HCT116 (cell line): Measurements from ENCODE around the gene HK1.

ENCODE experiments used
- CEBPB ChIP-seq: IDR thresholded peaks from 2 replicates; pipeline ENCODE4 v1.6.1; 2012; ENCODE audit warnings: low read depth
- TF ChIP-seq, protein P1 (sequence below), 3 experiments: fragments of 200-600 bp in 1 of 3; sonication (generic) in 1 of 3; IDR thresholded peaks in 2 of 3; conservative IDR thresholded peaks in 1 of 3; 2 replicates each; pipeline ENCODE4 v1.5.1; 2012 to 2017; ENCODE audit warnings: low read depth in 2 of 3, low read length in 2 of 3, antibody characterized with exemption in 1 of 3, borderline replicate concordance in 1 of 3, control low read depth in 1 of 3, mild to moderate bottlenecking in 1 of 3, mixed read lengths in 1 of 3, mixed run types in 1 of 3, moderate library complexity in 1 of 3; ENCODE audit not compliant: insufficient read depth in 1 of 3

DNA sequence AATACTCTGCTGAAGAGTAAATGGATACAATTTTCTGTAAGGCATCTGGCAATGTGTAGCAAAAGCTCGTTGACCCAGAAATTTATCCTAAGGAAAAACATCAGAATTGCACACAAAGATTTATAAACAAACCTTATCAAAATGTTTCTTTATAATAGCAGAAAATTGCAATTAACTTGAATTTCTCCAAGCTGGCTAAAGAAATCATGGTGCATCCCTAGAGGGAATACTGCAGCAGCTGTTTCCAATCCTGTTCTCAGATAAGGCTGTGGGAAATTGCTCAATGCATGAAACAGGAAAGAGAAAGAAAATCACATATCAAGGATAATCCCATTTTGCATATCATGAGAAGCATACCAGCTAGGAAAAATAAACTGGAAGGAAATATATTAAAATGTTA is 119.7 kb downstream of the HK1 start:
- TF ChIP-seq, protein P1, sequence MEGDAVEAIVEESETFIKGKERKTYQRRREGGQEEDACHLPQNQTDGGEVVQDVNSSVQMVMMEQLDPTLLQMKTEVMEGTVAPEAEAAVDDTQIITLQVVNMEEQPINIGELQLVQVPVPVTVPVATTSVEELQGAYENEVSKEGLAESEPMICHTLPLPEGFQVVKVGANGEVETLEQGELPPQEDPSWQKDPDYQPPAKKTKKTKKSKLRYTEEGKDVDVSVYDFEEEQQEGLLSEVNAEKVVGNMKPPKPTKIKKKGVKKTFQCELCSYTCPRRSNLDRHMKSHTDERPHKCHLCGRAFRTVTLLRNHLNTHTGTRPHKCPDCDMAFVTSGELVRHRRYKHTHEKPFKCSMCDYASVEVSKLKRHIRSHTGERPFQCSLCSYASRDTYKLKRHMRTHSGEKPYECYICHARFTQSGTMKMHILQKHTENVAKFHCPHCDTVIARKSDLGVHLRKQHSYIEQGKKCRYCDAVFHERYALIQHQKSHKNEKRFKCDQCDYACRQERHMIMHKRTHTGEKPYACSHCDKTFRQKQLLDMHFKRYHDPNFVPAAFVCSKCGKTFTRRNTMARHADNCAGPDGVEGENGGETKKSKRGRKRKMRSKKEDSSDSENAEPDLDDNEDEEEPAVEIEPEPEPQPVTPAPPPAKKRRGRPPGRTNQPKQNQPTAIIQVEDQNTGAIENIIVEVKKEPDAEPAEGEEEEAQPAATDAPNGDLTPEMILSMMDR (IDR thresholded peaks at IDR 0.05 in 2 of 3, conservative IDR thresholded peaks at IDR 0.05 in 1 of 3; ENCODE audit: borderline replicate concordance in 1 of 3, insufficient read depth in 1 of 3, low read depth in 2 of 3, low read length in 2 of 3): no peak
- no peak for TF ChIP-seq CEBPB
